Hepatocyte (in vitro differentiated cells): ENCODE results near the gene MAGI2. TPM values are rescaled to one million over a fixed set of nuclear protein-coding genes. Genes with fewer than 3 reads are reported as not detected.

Experiments used
- DNase-seq: peaks from one replicate; pipeline ENCODE4 v3.0.0-alpha.2; 2016; ENCODE audit warnings: low spot score
- H2AFZ ChIP-seq: fragments of 200-600 bp; sonication (generic); 2 replicates; pipeline ENCODE4 v1.6.0; 2016; ENCODE audit warnings: antibody characterized with exemption, mild to moderate bottlenecking
- H3K27ac ChIP-seq: fragments of 200-600 bp; sonication (generic); 2 replicates; pipeline ENCODE4 v1.5.1; 2016; ENCODE audit warnings: mild to moderate bottlenecking
- H3K27me3 ChIP-seq: fragments of 200-600 bp; sonication (generic); 2 replicates; pipeline ENCODE4 v1.6.1; 2016
- H3K36me3 ChIP-seq: fragments of 200-600 bp; sonication (generic); replicated peaks from 2 replicates; pipeline ENCODE4 v1.5.1; 2016; ENCODE audit warnings: low read depth; ENCODE audit not compliant: insufficient read depth
- H3K4me1 ChIP-seq: fragments of 200-600 bp; sonication (generic); 2 replicates; pipeline ENCODE4 v1.5.1; 2016; ENCODE audit warnings: mild to moderate bottlenecking, moderate library complexity; ENCODE audit not compliant: insufficient read depth
- H3K4me2 ChIP-seq: fragments of 200-600 bp; sonication (generic); 2 replicates; pipeline ENCODE4 v1.6.0; 2016
- H3K4me3 ChIP-seq: fragments of 200-600 bp; sonication (generic); 2 replicates; pipeline ENCODE4 v1.5.1; 2016; ENCODE audit warnings: mild to moderate bottlenecking
- H3K79me2 ChIP-seq: fragments of 200-600 bp; sonication (generic); 2 replicates; pipeline ENCODE4 v1.6.0; 2017; ENCODE audit warnings: mild to moderate bottlenecking
- H3K9me2 ChIP-seq: fragments of 200-600 bp; sonication (generic); replicated peaks from 2 replicates; pipeline ENCODE4 v1.6.0; 2017; ENCODE audit warnings: mild to moderate bottlenecking; ENCODE audit not compliant: insufficient read depth
- H3K9me3 ChIP-seq: fragments of 200-600 bp; sonication (generic); 2 replicates; pipeline ENCODE4 v1.5.1; 2016; ENCODE audit warnings: low read depth, mild to moderate bottlenecking
- H4K20me1 ChIP-seq: fragments of 200-600 bp; sonication (generic); 2 replicates; pipeline ENCODE4 v1.6.0; 2016; ENCODE audit warnings: mild to moderate bottlenecking; ENCODE audit not compliant: insufficient read depth, poor library complexity, severe bottlenecking
- CTCF ChIP-seq: fragments of 200-600 bp; sonication (generic); IDR thresholded peaks from 2 replicates; pipeline ENCODE4 v1.5.1; 2016; ENCODE audit warnings: antibody characterized with exemption, mild to moderate bottlenecking; ENCODE audit not compliant: poor library complexity
- EZH2 ChIP-seq: fragments of 200-600 bp; sonication (generic); IDR thresholded peaks from 2 replicates; pipeline ENCODE4 v1.6.1; 2016; ENCODE audit warnings: antibody characterized with exemption, mild to moderate bottlenecking, borderline replicate concordance
- EZH2phosphoT487 ChIP-seq: fragments of 200-600 bp; sonication (generic); IDR thresholded peaks from one replicate; pipeline ENCODE4 v1.6.1; 2018; ENCODE audit warnings: antibody characterized with exemption, mild to moderate bottlenecking, low read depth, moderate library complexity; ENCODE audit not compliant: unreplicated experiment, severe bottlenecking
- WGBS: methylation state at CpG from one replicate; pipeline ENCODE4 v1.1.6; 2016; ENCODE audit warnings: low lambda C conversion rate; ENCODE audit errors: missing lambda C conversion rate; 5-methylcytosine and 5-hydroxymethylcytosine counted together
- polyA plus RNA-seq: library from polyadenylated mRNA; unstranded; fragments of >200 nt; fragmentation: Nextera tagmentation; extraction: Ambion mirVana; gene quantifications from 2 replicates; pipeline ENCODE4 v1.2.1, GENCODE V29; 2016
- total RNA-seq: library from RNA; depleted of rRNA; stranded (reverse); fragments of >200 nt; gene quantifications from 2 replicates; pipeline ENCODE4 v1.2.3, GENCODE V29; 2014

MAGI2 gene
- total RNA-seq (6.7 and 8.5 TPM in 2 replicates), polyA plus RNA-seq (3.1 and 52.5 TPM in 2 replicates)

DNA sequence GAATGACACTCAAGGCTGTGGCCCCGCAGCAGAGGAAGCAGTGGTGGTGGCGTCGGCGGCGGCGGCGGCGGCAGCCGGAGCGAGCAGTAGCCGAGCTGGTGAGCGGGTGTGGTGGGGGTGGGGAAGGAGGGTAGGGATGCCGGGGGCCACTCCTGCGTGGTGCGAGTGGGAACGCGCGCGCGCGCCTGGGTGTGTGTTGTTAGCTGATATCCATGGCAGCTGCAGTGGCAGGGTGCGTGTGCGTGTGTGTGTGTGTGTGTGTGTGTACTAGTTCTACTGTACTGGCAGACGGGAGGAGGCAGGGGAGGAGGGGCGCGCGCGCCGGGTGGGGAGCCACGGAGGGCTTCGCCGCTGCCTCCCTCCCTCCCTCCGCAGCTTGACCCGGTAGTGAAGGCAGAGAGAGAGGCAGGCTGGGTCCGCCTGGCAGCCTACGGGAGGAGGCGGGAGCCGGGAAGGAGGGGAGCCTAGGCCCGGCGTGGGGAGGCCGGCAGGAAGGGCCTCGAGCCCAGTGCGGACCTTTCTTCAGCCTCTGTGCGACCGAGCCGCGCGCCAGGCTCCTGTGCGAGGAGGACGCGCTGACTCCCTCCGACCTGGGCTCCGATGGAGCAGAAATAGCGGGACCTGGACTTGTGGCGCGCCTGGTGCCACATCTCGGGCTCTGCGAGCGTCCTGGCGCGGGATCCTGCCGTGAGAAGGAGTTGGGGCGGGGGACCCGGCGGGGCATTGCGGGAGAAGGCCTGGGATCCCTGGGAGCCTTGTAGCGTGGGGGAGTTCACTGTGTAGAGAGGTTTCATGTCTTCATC lies at the start of gene MAGI2:
Gene MAGI2 (minus strand): TSS at position 110 of the 803 bp plus-strand sequence. CDS start 347 bp downstream, outside the sequence.
- H3K4me3 ChIP-seq = peak within 1 kb of the TSS; percentile 69
- no peaks in the 10 kb centered on the region for H3K9me2 ChIP-seq
- peak; percentile 89 for DNase-seq
- TF ChIP-seq EZH2phosphoT487 = no peak
- TF ChIP-seq CTCF = no peak
- no peak for TF ChIP-seq EZH2
- no peaks in the 10 kb centered on the region for H3K9me3 ChIP-seq
- H2AFZ ChIP-seq = peak within 1 kb of the TSS; percentile 69
- WGBS = under 1% methylated on average over 30 of the region's 67 CpGs
- H3K36me3 ChIP-seq = no peaks in the 10 kb centered on the region
- peak within 1 kb of the TSS; percentile 95 for H3K4me2 ChIP-seq
- H3K79me2 ChIP-seq = peaks cover 40% of the 10 kb centered on the region
- H3K27ac ChIP-seq = peak within 1 kb of the TSS; percentile 79
- H3K27me3 ChIP-seq = no peaks in the 10 kb centered on the region
- no peaks in the 10 kb centered on the region for H4K20me1 ChIP-seq
- H3K4me1 ChIP-seq = no peaks in the 10 kb centered on the region

DNA sequence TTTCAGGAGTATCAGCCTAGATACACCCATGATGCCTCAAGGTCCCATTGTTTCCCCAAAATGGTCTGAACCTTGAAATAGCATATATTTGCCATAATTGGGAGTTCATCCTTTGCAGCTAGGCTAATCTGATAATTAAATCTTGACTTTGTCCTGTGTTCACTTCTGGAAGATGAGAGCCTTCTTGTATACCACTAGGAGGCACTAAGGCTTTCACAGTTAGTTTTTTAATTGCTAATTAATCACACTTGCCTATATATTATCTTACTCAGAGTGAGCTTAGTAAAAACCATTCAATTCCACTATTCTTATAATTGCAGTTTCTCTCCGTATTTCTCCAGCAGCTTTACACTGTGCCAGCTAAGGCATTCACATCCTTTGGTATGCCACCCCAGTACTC lies 48.7 kb upstream of the MAGI2 start:
- DNase-seq = no peak
- H3K36me3 ChIP-seq = no peaks in the 10 kb centered on the region
- H3K27me3 ChIP-seq = no peaks in the 10 kb centered on the region
- no peak overlapping the region for H3K4me3 ChIP-seq
- H3K79me2 ChIP-seq = no peaks in the 10 kb centered on the region
- 81% methylated on average over 1 of the region's 1 CpG for WGBS
- H3K27ac ChIP-seq = no peak overlapping the region
- H3K4me1 ChIP-seq = no peaks in the 10 kb centered on the region
- no peaks in the 10 kb centered on the region for H4K20me1 ChIP-seq
- no peaks in the 10 kb centered on the region for H3K9me2 ChIP-seq
- no peak overlapping the region for H2AFZ ChIP-seq
- H3K4me2 ChIP-seq = no peak overlapping the region
- H3K9me3 ChIP-seq = no peaks in the 10 kb centered on the region
- TF ChIP-seq CTCF = peak; percentile 6
- TF ChIP-seq EZH2phosphoT487 = no peak

DNA sequence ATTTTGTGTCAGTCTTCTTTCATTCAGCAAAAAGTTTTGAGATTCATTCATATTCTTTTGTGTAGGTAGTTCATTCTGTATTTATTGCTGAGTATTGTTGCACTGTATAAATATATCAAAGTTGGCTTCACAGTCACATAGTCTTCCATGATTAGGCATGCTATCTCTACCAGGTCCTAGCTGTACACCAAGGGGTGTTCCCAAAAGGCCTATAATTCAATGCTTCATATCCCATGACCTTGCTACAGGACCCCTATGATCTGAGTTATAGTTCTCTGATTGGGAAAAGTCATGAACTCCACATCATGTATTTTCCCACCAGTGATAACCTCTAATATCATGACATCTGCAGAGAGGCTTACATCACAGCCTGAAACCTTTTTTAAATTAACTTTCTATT lies 47.3 kb upstream of the MAGI2 start:
- Histone ChIP-seq H3K4me1 (no peaks in the 10 kb centered on the region), H3K27ac (no peak overlapping the region), H3K9me2 (no peaks in the 10 kb centered on the region), H3K9me3 (no peaks in the 10 kb centered on the region), H3K4me2 (no peak overlapping the region), H2AFZ (no peak overlapping the region), H3K27me3 (no peaks in the 10 kb centered on the region), H3K79me2 (no peaks in the 10 kb centered on the region), H4K20me1 (no peaks in the 10 kb centered on the region), H3K4me3 (no peak overlapping the region), H3K36me3 (no peaks in the 10 kb centered on the region)
- TF ChIP-seq EZH2phosphoT487 (no peak), CTCF (no peak)
- no peak for DNase-seq
